Measurements from ENCODE around the gene BRF1. TPM values are rescaled to one million over a fixed set of nuclear protein-coding genes. Genes with fewer than 3 reads are reported as not detected.

Gene BRF1
- total and polyA plus RNA-seq, 2 experiments from 2014 or later, result 23.6 to 35.9 TPM

- Histone ChIP-seq H3K4me3 (no peak overlapping the region), H3K9me2 (replicated peaks; ENCODE audit: insufficient read depth) (no peaks in the 10 kb centered on the region), H2AFZ (no peak overlapping the region), H3K36me3 (replicated peaks; ENCODE audit: insufficient read depth, low read depth) (no peaks in the 10 kb centered on the region), H3K4me1 (ENCODE audit: insufficient read depth) (no peaks in the 10 kb centered on the region), H3K4me2 (no peak overlapping the region), H3K79me2 (peaks cover 73% of the 10 kb centered on the region), H3K9me3 (ENCODE audit: low read depth) (no peaks in the 10 kb centered on the region), H4K20me1 (ENCODE audit: insufficient read depth, poor library complexity, severe bottlenecking) (peaks cover 12% of the 10 kb centered on the region), H3K27me3 (no peaks in the 10 kb centered on the region), H3K27ac (no peak overlapping the region)
- no peak for DNase-seq (ENCODE audit: low spot score)
- WGBS (ENCODE audit: low lambda C conversion rate, missing lambda C conversion rate), result 91% methylated on average over 15 of the region's 15 CpGs
- no peak for TF ChIP-seq EZH2 (IDR thresholded peaks at IDR 0.05; ENCODE audit: borderline replicate concordance)
- TF ChIP-seq EZH2phosphoT487 (IDR thresholded peaks at IDR 0.05; ENCODE audit: low read depth, severe bottlenecking, unreplicated experiment), result no peak
- TF ChIP-seq CTCF (IDR thresholded peaks at IDR 0.05; ENCODE audit: poor library complexity), result no peak
These were observed 16.9 kb downstream of the BRF1 start for GRCh38 chr14:105283899-105284298.

DNA sequence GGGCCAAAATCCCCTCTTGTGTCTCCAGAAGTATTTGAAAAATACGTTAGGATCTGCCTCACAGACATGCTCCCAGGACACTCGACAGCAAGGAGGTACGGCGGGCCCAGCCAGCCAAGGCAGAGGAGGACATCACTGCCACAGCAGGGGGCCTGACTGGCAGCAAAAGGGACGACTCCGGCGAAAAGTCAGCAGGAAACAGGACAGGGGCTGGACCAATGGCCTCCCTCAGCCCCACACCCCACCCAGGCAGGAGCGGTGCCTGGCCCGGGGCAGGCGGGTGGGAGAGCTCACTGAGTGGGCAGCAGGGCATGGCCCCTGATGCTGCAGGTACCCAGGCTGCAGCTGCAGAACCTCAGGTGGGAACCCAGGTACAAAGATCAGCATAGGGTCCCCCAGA is 17.8 kb downstream of the BRF1 start:
- no peak for TF ChIP-seq EZH2phosphoT487 (IDR thresholded peaks at IDR 0.05; ENCODE audit: low read depth, severe bottlenecking, unreplicated experiment)
- no peak for TF ChIP-seq EZH2 (IDR thresholded peaks at IDR 0.05; ENCODE audit: borderline replicate concordance)
- TF ChIP-seq CTCF (IDR thresholded peaks at IDR 0.05; ENCODE audit: poor library complexity), result no peak
- no peak for DNase-seq (ENCODE audit: low spot score)
- Histone ChIP-seq H3K36me3 (replicated peaks; ENCODE audit: insufficient read depth, low read depth) (no peaks in the 10 kb centered on the region), H3K9me3 (ENCODE audit: low read depth) (no peaks in the 10 kb centered on the region), H3K27ac (no peak overlapping the region), H3K4me3 (no peak overlapping the region), H3K79me2 (peaks cover 78% of the 10 kb centered on the region), H3K4me2 (no peak overlapping the region), H3K27me3 (no peaks in the 10 kb centered on the region), H3K4me1 (ENCODE audit: insufficient read depth) (no peaks in the 10 kb centered on the region), H3K9me2 (replicated peaks; ENCODE audit: insufficient read depth) (no peaks in the 10 kb centered on the region), H4K20me1 (ENCODE audit: insufficient read depth, poor library complexity, severe bottlenecking) (peaks cover 11% of the 10 kb centered on the region), H2AFZ (no peak overlapping the region)
- 76% methylated on average over 10 of the region's 10 CpGs for WGBS (ENCODE audit: low lambda C conversion rate, missing lambda C conversion rate)

DNA sequence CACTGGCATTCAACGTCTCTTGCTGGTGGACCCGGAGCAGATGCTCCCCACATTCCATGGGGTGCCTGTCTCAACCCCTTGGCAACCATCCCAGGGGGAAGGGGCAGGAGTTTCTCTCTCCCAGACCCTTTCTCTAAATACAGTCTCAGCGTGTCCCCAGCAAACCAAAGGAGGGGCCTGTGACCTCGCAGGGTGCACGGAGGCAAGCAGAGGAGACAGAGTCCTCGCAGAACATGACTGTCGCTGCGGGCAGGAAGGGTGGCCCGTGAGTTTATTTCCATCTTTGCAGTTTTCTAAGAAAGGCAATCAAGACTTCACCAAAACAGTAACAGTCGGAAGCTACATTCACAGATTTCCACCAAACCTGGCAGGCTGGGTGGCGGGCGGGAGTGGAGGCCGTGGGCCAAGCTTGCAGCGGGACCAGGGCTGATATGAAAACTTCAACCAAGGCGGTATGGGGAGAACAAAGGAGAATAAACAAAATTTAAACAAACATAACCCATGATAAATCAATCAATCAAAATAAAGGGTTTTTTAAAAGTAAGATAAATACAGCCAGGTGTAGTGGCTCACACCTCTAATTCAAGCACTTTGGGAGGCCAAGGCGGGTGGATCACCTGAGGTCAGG is 18.6 kb downstream of the BRF1 start:
- DNase-seq (ENCODE audit: low spot score), result no peak
- Histone ChIP-seq H2AFZ (no peak overlapping the region), H3K9me2 (replicated peaks; ENCODE audit: insufficient read depth) (no peaks in the 10 kb centered on the region), H3K4me2 (no peak overlapping the region), H3K27ac (no peak overlapping the region), H3K36me3 (replicated peaks; ENCODE audit: insufficient read depth, low read depth) (no peaks in the 10 kb centered on the region), H3K4me1 (ENCODE audit: insufficient read depth) (no peaks in the 10 kb centered on the region), H3K9me3 (ENCODE audit: low read depth) (no peaks in the 10 kb centered on the region), H4K20me1 (ENCODE audit: insufficient read depth, poor library complexity, severe bottlenecking) (peaks cover 6% of the 10 kb centered on the region), H3K4me3 (no peak overlapping the region), H3K27me3 (no peaks in the 10 kb centered on the region), H3K79me2 (peaks cover 78% of the 10 kb centered on the region)
- WGBS (ENCODE audit: low lambda C conversion rate, missing lambda C conversion rate), result 76% methylated on average over 16 of the region's 16 CpGs
- TF ChIP-seq CTCF (IDR thresholded peaks at IDR 0.05; ENCODE audit: poor library complexity), result no peak

Data from hepatocyte (in vitro differentiated cells).